Measurements from ENCODE around the gene CD37.
"Not testable (repeated sequence)": the region's sequence is repeated elsewhere in the genome, so short reads cannot be mapped to it uniquely, and the experiment has no call there.

CD37 gene

GRCh38 chr19:49301866-49302252 is 33.3 kb upstream of the CD37 start:
- Histone ChIP-seq H3K4me1 (ENCODE audit: control insufficient read depth, insufficient read depth, low read length) (no peaks in the 10 kb centered on the region), H3K36me3 (ENCODE audit: control insufficient read depth, insufficient read depth, low read length) (no peaks in the 10 kb centered on the region)

DNA sequence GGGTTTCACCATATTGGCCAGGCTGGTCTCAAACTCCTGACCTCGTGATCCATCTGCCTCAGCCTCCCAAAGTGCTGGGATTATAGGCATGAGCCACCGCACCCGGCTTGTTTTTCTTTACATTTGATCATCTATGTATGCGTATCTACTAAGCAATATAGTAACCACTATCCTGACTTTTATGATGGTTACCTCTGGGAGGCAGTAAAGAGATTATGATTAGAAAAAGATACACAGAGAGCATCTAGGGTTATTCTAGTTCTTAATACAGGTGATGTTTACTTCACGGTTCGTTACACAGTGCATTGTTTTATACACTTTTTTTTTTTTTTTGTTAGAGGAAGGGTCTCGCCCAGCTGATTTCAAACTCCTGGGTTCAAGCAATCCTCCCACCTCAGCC is 28.5 kb upstream of the CD37 start:
- not testable (repeated sequence) for H3K27me3 ChIP-seq (ENCODE audit: control insufficient read depth, insufficient read depth, low read length, poor library complexity, severe bottlenecking); H3K27ac ChIP-seq (ENCODE audit: insufficient read depth, low read depth, low read length, poor library complexity, severe bottlenecking); H3K36me3 ChIP-seq (ENCODE audit: control insufficient read depth, insufficient read depth, low read length); H3K4me1 ChIP-seq (ENCODE audit: control insufficient read depth, insufficient read depth, low read length); H3K4me3 ChIP-seq (ENCODE audit: insufficient read depth, low read depth, low read length); H3K9me3 ChIP-seq (ENCODE audit: control insufficient read depth, low read length)
- 90 to 96% methylated on average over 4 to 5 of the region's 7 CpGs for WGBS, 2 experiments

More at GRCh38 chr19:49301866-49302252, 33.3 kb upstream of the CD37 start:
- 88 to 90% methylated on average over 5 of the region's 5 CpGs for WGBS, 2 experiments
- H3K27ac ChIP-seq (ENCODE audit: insufficient read depth, low read depth, low read length, poor library complexity, severe bottlenecking), result no peak overlapping the region
- no peaks in the 10 kb centered on the region for H3K9me3 ChIP-seq (ENCODE audit: control insufficient read depth, low read length)
- H3K27me3 ChIP-seq (ENCODE audit: control insufficient read depth, insufficient read depth, low read length, poor library complexity, severe bottlenecking), result no peaks in the 10 kb centered on the region
- no peak overlapping the region for H3K4me3 ChIP-seq (ENCODE audit: insufficient read depth, low read depth, low read length)

DNA sequence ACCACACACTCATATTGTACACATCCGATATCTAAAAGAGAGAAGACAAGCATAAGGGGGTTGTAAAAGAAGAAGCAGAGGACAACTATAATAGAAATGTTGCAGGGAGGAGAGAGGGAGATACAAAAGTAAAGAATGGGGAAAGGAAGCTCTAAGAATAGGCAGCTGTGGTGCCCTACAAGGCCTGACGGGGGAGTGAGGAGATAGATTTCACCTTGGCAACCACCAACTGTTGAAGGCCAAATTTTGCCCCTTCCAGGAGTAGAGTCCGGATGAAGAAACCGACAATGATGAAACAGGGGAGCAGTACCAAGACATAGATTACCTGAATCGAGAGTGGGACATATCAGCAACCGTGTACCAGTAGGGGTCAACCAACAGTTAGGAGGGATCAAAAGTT is 26.1 kb upstream of the CD37 start:
- H3K4me1 ChIP-seq (ENCODE audit: control insufficient read depth, insufficient read depth, low read length), result no peaks in the 10 kb centered on the region
- WGBS, 2 experiments, result 92 to 93% methylated on average over 6 of the region's 6 CpGs
- peaks cover 8% of the 10 kb centered on the region for H3K36me3 ChIP-seq (ENCODE audit: control insufficient read depth, insufficient read depth, low read length)

GRCh38 chr19:49315111-49315510 is 20.1 kb upstream of the CD37 start:
- H3K27ac ChIP-seq (ENCODE audit: insufficient read depth, low read depth, low read length, poor library complexity, severe bottlenecking), result no peak overlapping the region

More for the DNA sequence above, 26.1 kb upstream of the CD37 start:
- no peaks in the 10 kb centered on the region for H3K9me3 ChIP-seq (ENCODE audit: control insufficient read depth, low read length)
- no peak overlapping the region for H3K27ac ChIP-seq (ENCODE audit: insufficient read depth, low read depth, low read length, poor library complexity, severe bottlenecking)
- H3K4me3 ChIP-seq (ENCODE audit: insufficient read depth, low read depth, low read length), result no peak overlapping the region
- H3K27me3 ChIP-seq (ENCODE audit: control insufficient read depth, insufficient read depth, low read length, poor library complexity, severe bottlenecking), result no peaks in the 10 kb centered on the region

GRCh38 chr19:49316284-49316683 is 18.9 kb upstream of the CD37 start:
- Histone ChIP-seq H3K27me3 (ENCODE audit: control insufficient read depth, insufficient read depth, low read length, poor library complexity, severe bottlenecking) (no peaks in the 10 kb centered on the region), H3K9me3 (ENCODE audit: control insufficient read depth, low read length) (no peaks in the 10 kb centered on the region), H3K4me3 (ENCODE audit: insufficient read depth, low read depth, low read length) (no peak overlapping the region), H3K36me3 (ENCODE audit: control insufficient read depth, insufficient read depth, low read length) (peaks cover 8% of the 10 kb centered on the region), H3K4me1 (ENCODE audit: control insufficient read depth, insufficient read depth, low read length) (no peaks in the 10 kb centered on the region), H3K27ac (ENCODE audit: insufficient read depth, low read depth, low read length, poor library complexity, severe bottlenecking) (no peak overlapping the region)

More at GRCh38 chr19:49315111-49315510, 20.1 kb upstream of the CD37 start:
- Histone ChIP-seq H3K36me3 (ENCODE audit: control insufficient read depth, insufficient read depth, low read length) (peaks cover 16% of the 10 kb centered on the region), H3K27me3 (ENCODE audit: control insufficient read depth, insufficient read depth, low read length, poor library complexity, severe bottlenecking) (no peaks in the 10 kb centered on the region), H3K4me1 (ENCODE audit: control insufficient read depth, insufficient read depth, low read length) (no peaks in the 10 kb centered on the region), H3K9me3 (ENCODE audit: control insufficient read depth, low read length) (no peaks in the 10 kb centered on the region), H3K4me3 (ENCODE audit: insufficient read depth, low read depth, low read length) (no peak overlapping the region)
- WGBS, 2 experiments, result 72 to 83% methylated on average over 1 of the region's 1 CpG

- Histone ChIP-seq H3K9me3 (ENCODE audit: control insufficient read depth, low read length) (no peaks in the 10 kb centered on the region), H3K27me3 (ENCODE audit: control insufficient read depth, insufficient read depth, low read length, poor library complexity, severe bottlenecking) (no peaks in the 10 kb centered on the region), H3K4me3 (ENCODE audit: insufficient read depth, low read depth, low read length) (no peak overlapping the region), H3K4me1 (ENCODE audit: control insufficient read depth, insufficient read depth, low read length) (no peaks in the 10 kb centered on the region), H3K36me3 (ENCODE audit: control insufficient read depth, insufficient read depth, low read length) (peaks cover 11% of the 10 kb centered on the region), H3K27ac (ENCODE audit: insufficient read depth, low read depth, low read length, poor library complexity, severe bottlenecking) (no peak overlapping the region)
Observed at GRCh38 chr19:49318296-49318695, 16.9 kb upstream of the CD37 start.

- H3K4me3 ChIP-seq (ENCODE audit: insufficient read depth, low read depth, low read length), result no peak within 1 kb of the TSS
Observed at GRCh38 chr19:49324801-49325576, 10.2 kb upstream of the CD37 start, which contains the start of gene SLC6A16. TSS of gene SLC6A16 (minus strand) at chr19:49325191. CDS start at chr19:49311347, 13,844 bp downstream.

DNA sequence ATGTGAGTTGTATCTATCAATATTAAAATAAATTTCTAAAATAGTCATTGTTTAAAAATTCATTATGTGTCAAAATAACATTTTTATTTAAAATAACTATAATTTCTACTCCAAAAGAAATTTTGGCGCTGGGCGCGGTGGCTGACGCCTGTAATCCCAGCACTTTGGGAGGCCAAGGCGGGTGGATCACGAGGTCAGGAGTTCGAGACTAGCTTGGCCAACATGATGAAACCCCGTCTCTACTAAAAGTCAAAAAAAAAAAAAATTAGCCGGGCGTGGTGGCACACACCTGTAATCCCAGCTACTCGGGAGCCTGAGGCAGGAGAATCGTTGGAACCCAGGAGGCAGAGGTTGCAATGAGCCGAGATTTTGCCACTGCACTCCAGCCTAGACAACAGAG is 9.4 kb upstream of the CD37 start:
- not testable (repeated sequence) for H3K27ac ChIP-seq (ENCODE audit: insufficient read depth, low read depth, low read length, poor library complexity, severe bottlenecking); H3K4me3 ChIP-seq (ENCODE audit: insufficient read depth, low read depth, low read length); H3K4me1 ChIP-seq (ENCODE audit: control insufficient read depth, insufficient read depth, low read length); H3K36me3 ChIP-seq (ENCODE audit: control insufficient read depth, insufficient read depth, low read length); H3K9me3 ChIP-seq (ENCODE audit: control insufficient read depth, low read length); H3K27me3 ChIP-seq (ENCODE audit: control insufficient read depth, insufficient read depth, low read length, poor library complexity, severe bottlenecking)
- WGBS, 2 experiments, result 94 to 96% methylated on average over 13 of the region's 13 CpGs

More at GRCh38 chr19:49324801-49325576, 10.2 kb upstream of the CD37 start, which contains the start of gene SLC6A16:
- no peak within 1 kb of the TSS for H3K27ac ChIP-seq (ENCODE audit: insufficient read depth, low read depth, low read length, poor library complexity, severe bottlenecking)
- no peaks in the 10 kb centered on the region for H3K9me3 ChIP-seq (ENCODE audit: control insufficient read depth, low read length)
- 96% methylated on average over 38 of the region's 38 CpGs for WGBS, 2 experiments
- no peaks in the 10 kb centered on the region for H3K4me1 ChIP-seq (ENCODE audit: control insufficient read depth, insufficient read depth, low read length)
- H3K27me3 ChIP-seq (ENCODE audit: control insufficient read depth, insufficient read depth, low read length, poor library complexity, severe bottlenecking), result no peaks in the 10 kb centered on the region
- peaks cover 3% of the 10 kb centered on the region for H3K36me3 ChIP-seq (ENCODE audit: control insufficient read depth, insufficient read depth, low read length)

DNA sequence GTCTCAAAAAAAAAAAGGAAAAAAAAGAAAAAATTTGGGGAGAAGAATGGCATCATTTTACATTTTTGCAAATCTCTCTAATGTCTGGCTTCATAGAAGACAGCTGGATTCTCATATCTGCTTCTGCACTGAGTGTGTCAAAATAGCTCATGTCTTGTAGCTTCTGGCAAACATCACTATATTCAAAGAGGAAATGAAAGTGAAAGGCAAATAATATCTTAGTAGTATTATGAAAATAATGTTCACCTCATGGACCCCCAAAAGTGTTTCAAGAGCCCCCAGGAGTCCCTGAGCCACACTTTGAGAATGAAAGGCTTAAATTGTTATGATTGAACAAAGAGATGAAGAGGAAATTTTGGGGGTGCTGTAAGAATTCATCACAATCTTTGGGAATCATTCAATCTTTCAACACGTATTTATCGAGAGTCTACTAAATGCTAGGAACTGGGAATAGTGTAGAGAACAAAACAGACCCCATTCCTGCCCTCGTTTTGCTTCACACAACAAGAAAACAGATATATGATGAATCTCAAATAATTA is 9.0 kb upstream of the CD37 start:
- Histone ChIP-seq H3K4me3 (ENCODE audit: insufficient read depth, low read depth, low read length) (no peak overlapping the region), H3K27me3 (ENCODE audit: control insufficient read depth, insufficient read depth, low read length, poor library complexity, severe bottlenecking) (no peaks in the 10 kb centered on the region), H3K27ac (ENCODE audit: insufficient read depth, low read depth, low read length, poor library complexity, severe bottlenecking) (no peak overlapping the region), H3K9me3 (ENCODE audit: control insufficient read depth, low read length) (no peaks in the 10 kb centered on the region), H3K36me3 (ENCODE audit: control insufficient read depth, insufficient read depth, low read length) (peaks cover 12% of the 10 kb centered on the region), H3K4me1 (ENCODE audit: control insufficient read depth, insufficient read depth, low read length) (no peaks in the 10 kb centered on the region)
- 98 to 100% methylated on average over 2 to 3 of the region's 3 CpGs for WGBS, 2 experiments

- Histone ChIP-seq H3K36me3 (ENCODE audit: control insufficient read depth, insufficient read depth, low read length) (peaks cover 9% of the 10 kb centered on the region), H3K27ac (ENCODE audit: insufficient read depth, low read depth, low read length, poor library complexity, severe bottlenecking) (no peak overlapping the region), H3K4me3 (ENCODE audit: insufficient read depth, low read depth, low read length) (no peak overlapping the region), H3K27me3 (ENCODE audit: control insufficient read depth, insufficient read depth, low read length, poor library complexity, severe bottlenecking) (no peaks in the 10 kb centered on the region), H3K4me1 (ENCODE audit: control insufficient read depth, insufficient read depth, low read length) (no peaks in the 10 kb centered on the region), H3K9me3 (ENCODE audit: control insufficient read depth, low read length) (no peaks in the 10 kb centered on the region)
- 67 to 70% methylated on average over 2 of the region's 2 CpGs for WGBS, 2 experiments
Observed at GRCh38 chr19:49327878-49328544, 7.2 kb upstream of the CD37 start.
